ENCODE data around the gene GPR39.

GPR39 gene

DNA sequence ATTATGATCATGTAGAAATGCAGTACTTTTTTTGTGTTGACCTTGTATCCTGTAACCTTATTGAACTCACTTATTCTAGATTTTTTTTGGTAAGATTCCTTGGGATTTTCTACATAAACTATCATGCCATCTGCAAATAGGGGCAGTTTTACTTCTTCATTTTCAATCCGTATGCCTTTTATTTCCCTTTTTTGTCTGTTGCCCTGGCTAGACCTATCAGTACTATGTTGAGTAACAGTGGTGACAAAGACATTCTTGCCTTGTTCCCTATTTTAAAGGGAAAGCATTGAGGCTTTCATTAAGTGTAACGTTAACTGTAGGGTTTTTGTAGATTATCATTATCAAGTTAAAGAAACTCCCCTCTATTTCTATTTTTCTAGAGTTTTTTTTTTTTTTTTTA is 161.1 kb downstream of the GPR39 start:
- DNase-seq, result no peak

DNA sequence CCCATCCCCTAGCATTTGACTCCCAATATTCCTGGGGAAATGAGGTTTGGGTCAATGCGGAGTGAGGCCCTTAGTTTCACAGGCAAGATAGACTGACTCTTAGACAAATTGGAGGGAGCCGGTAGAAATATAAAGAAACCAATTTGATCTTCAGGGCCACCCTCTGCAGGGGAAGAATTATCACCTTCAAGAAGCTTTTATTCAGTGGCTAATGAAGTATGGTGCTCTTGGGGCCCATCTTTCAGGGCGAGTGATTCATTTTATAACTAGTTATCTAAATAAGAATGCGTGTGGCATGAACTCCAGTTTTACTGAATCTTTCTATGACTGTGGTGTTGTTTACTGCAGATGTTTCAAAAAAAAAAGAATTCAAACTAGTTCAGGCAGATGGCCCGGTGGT is 165.0 kb downstream of the GPR39 start:
- no peak for DNase-seq

DNA sequence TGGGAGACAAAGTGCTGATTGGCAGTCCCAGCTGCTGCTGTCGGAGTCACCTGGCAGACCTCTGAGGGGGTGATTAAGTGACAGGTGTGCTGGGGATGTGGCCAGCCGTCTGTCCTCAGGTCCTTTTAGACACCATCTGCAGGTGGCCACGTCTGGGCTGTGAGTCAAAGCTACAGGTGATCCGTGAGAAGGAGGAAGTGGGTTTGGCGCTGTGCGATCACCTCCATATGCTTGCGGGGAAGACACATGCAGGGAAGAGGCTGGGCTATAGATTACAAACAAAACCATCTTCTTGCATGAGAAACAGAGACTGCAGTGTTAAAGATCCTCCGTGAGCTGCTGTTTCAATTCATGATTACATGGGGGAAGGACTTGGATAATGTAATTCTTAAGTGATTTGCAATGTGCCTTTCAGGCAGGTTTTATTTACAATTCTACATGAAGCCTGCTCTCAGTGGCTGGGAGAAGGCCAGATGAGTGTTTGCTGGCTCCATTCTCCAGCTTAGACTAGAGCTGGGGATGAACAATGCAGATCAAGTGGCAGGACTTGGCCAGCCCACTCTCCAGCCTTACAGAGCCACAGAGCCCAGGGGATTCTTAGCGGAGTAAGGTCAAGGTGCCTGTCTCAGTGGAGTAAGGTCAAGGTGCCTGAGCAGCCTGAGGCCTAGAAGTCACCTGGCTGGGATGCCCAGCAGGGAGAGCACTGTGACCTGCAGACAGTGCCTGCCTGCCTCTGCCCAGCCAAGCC is 165.6 kb downstream of the GPR39 start:
- no peak for DNase-seq

DNA sequence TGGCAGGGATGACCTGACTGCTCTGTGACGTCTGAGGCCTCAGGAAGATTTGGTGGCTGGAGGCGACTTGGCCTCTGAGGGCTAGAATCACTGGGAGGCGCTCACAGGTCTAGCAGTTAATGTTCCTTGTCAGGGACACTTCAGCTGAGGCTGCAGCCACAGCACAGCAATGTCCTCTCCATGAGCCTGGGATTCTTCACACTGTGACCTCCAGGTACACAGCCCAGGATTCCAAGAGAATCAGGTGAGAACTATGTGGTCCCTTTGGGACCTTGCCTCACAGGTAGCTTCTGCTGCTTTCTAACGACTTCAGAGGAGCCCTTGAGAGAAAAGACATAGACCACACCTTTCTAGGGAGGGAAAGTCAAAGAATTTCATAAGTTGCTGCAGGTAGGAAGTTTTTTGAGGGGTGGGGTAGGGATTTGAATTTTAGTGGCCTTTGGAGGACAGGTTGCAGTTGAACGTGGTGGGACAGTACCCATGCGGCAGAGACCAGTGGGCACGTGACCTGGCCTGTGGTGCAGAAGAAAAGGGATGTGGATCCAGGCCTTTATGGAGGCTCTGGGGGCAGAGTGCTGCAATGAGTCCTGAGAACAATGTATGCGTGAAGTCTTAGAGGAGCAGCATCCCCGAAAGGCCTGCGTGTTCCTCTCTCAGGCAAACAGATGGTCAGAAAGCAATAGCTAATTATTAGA is 167.2 kb downstream of the GPR39 start:
- no peak for DNase-seq

DNA sequence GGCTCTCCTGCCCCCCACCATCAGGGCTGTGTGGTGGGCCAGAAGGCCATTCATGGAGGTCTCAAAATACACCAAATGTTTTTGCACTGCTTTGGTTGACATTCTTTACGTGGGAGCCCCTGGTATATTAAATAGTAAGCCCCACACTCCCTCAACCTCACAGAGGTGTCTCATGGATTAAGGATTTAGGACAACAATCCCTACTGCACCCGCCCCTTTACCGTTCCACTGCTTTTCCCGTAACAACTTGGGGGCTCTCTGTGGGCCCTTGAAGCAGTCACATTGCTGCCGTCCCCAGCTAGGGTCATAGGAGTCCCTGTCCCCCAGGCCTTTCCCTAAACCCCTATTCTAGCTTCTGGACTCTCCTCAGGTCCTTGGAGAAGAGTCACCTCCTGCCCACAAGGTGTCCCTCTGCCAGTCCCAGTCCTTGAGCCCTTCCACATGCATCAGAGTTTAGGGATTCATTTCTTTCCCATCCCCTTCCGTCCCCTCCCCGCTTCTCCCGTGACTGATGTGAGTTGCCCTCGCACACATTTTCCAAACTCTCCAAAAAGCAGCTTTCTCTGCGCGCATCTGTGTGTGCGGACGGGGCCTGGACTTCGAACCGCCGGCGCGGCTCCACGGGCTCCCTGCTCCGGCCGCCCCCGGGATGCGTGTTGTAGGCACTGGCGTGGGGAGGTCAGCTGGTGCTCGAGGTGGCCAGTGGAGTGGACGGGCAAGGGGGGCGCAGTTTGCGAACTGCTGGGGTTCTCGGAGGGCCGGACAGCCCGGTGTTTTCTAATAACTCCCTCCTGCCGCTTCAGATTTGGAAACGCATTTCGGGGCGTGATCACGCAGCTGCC is 168.6 kb downstream of the GPR39 start:
- DNase-seq, result no peak

DNA sequence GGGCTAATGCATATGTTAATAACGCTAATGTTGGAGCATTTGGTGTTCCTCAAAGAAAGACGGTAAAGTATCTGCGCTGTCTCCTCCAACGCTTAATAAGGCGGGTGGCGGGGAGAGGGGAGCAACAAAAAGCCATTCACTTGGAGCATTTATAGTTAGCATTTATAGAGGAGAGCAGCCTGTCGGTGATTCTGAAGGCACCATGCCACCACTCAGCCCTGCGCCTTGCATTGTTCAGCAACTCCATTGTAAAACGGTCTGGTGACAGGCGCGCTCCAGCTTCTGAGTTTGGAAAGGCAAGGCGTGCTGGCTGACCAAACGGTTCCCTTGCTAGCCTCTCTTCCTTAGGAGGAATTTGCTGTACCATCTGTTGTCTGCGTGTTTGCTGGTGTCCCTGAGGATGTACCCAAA is 169.5 kb downstream of the GPR39 start:
- no peak for DNase-seq

DNA sequence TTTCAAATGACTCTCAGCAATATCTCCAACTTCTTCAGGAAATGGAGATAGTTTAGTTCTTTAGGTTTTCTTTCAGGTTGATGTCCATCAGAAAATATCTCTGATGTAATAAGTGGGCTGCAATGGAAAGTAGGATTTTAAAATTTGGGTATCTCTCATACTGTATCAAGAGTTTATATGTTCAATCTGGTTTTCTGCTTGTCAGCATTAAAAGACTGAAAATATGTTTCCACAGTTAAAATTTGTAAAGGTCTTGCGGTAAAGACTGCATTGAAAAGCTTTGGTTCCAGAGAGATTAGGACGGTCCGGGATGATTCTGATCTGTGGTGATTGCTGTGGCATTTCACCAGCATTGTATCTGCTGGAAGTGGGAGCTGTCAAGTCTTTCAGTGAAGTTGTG is 170.2 kb downstream of the GPR39 start:
- DNase-seq, result no peak

DNA sequence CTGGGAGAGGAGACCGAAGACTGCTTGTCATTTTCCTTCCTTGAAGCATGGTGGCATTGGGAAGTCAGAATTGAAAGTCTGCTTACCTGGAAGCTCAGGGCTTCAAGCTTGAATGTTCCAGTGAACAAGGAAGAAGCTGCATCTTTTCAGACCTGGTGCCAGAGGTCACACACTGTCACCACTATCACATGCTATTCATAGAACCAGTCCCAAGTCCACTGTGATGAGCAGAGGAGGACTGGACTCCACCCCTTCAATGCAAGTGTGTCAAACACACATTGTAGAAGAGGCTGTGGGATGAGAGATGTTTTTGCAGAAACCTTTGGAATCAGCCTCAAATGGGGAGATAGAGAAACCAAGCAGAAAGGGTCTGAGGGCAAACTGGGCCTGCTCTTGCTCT is 172.0 kb downstream of the GPR39 start:
- no peak for DNase-seq

DNA sequence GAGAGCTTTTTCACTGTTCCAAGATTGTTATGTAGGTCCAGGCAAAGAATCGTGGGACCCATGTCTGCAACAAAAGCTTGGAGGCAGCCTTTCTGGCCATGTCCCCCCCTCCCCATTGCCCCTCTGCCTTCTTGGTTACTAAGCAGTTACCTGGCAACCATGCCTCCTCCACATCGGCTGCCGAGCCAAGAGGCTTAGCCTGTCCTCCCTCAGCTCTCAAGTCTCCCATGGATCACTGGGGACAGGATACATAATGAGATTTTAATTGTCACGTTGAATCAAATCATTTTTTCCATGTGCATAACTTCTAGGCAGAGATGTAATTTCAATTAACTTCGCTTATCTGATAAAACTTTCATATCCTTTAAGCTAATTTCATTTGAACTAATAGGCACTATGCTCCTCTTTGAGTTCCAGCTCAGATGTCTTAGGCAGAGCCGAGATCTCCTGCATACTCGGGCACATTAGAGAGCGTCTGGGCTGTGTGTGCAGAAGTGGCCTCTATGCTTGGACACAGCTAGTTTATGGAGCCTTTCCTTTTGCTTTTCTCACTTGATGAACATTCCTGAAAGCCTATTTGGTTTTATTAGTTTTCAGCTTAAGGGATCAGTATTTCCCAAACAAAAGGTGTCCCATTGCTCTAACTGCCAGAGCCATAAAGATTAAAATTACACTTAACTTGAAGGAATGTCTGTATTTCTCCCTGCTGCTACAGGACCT is 172.7 kb downstream of the GPR39 start:
- no peak for DNase-seq

DNA sequence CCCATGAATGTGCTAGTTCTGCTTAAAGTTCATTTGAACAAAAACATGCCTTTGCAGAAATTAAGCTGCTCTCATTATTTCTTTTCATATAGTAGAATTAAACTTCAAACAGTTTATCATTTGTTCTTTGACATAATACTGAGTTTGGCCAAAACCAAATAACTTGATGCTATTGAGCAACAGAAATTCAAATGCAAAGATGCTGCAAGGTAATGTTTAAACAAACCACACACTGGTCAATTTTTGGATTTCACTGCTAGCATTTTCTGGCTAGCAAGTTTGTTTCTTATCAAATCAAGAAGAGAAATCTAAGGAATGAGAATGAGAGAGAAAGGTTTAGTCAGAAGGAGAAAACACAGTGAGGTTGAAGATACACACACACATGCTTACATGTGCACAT is 173.4 kb downstream of the GPR39 start:
- DNase-seq, result no peak

DNA sequence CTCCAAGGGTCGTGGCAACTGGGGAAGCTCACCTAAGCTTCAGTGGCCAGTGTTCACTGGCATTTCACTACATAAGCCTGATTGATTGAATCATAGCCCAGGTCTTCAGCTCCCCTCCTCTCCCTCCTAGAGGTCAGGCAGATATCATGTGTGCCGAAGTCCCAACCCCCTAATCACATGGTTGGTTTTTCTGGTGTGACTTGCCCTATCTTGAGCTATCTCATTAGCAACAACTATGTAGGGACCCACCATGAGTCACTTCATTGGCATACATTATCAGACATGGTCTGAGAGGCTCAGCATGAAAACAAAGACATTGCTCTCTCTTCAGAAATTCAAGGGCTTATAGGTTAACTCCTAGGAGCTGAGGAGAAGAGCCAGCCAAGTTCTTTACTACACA is 176.6 kb downstream of the GPR39 start:
- DNase-seq, result no peak

DNA sequence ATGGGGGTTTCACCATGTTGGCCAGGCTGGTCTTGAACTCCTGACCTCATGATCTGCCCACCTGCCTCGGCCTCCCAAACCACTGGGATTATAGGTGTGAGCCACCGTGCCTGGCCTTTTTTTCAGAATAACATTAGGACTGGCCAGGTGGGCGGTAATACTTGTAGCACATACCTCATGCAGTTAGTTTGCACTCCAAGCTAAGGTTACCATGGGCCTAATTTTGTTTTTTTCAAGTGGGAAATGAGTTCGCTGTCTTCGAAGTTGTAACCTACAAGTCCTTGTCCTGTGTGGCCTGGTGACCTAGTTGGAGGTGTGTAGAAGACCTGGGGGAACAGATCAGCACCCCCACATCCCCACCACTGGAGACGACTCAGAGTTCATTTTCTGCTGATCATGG is 178.6 kb downstream of the GPR39 start:
- DNase-seq, result no peak

DNA sequence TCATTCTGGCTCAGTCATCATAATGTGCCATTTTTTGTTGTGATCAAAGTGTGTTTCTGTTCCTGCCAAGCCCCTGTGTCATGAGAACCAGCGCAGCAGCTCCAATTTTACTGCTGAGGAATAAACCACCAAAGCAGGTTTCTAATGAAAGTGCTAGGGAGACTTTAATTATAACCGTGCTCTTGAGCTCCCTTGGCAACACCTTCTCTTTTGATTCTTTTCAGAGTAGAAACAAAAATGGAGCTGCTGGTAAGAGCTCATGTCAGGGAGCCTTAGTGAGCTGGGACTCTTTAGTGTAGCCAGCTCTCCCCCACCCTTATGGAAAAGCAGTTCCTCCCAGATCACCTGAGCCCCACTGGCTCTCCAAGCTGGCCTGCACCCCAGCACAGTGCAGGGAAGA is 179.1 kb downstream of the GPR39 start:
- no peak for DNase-seq

DNA sequence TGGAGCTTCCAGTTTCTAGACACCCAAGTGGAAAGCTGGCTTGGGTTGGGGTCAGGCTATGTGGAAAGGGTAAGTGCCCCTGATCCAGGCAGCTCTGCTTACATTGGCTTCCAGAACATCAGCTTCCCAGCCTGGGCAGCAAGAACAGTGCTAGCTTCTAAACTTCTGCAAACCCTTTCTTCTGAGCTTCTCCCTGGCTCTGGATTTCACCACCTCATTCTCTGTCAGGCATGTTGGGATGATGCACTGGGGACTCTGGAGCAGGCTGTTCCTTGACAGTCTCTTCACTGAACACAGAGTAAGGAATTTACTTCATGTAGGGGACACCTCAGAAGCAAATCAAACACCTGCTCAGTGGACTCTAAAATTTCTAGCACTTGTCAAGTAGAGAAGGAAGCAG is 180.6 kb downstream of the GPR39 start:
- no peak for DNase-seq

DNA sequence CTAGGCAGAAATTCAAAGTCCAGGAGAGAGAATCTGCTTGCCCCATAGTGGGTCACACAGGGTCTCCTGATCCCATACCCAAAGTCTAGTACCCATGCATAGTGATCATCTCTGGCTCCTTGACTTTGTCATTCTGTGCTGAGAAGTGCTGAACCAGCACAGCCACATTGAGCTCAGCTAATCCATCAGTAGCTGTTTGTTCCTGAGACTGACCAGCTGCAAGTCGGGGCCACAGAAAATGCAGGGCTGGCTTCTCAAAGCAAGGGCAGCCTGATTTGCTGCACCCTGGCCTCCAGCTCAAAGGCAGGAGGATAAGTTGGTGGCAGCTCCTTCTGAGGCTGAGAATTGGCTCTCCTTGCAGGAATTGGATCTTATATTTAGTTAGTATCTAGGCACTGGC is 181.2 kb downstream of the GPR39 start:
- no peak for DNase-seq

DNA sequence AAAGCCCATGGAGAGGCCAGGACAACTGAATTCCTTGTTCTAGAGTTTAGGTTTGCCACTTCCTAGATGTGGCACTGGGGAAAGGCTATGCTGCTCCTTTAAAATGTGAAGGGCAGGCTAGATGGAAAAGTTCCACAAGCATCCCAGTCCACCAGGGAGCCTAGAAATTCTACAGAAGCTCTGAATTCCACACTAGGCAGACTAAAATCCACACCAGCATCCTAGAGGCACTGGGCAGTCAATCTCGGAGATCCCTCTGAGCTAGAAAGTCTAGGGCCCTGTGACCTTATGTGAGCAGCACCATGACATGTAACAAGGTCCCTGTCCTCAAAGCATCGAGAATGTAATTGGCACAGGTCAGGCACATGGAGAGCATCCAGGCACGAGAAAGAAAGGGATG is 181.9 kb downstream of the GPR39 start:
- no peak for DNase-seq

DNA sequence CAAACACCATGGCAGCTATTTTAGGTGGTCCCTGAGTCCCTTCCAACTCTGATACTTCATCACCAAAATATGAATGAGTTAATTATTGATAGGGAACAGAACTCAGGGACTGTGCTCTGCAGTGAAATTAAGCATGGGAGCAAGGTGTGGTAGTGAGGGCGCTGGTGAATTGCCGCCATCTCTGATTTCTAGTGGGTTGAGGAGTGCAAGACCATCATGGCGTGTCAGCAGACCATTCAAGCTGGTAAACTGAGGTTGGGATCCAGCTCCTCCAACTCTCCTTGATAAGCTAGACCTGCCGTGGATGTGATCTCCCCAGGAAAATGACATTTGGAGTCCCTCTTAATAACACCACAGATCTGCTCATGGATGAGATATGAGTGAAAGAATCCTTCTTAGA is 183.0 kb downstream of the GPR39 start:
- no peak for DNase-seq

DNA sequence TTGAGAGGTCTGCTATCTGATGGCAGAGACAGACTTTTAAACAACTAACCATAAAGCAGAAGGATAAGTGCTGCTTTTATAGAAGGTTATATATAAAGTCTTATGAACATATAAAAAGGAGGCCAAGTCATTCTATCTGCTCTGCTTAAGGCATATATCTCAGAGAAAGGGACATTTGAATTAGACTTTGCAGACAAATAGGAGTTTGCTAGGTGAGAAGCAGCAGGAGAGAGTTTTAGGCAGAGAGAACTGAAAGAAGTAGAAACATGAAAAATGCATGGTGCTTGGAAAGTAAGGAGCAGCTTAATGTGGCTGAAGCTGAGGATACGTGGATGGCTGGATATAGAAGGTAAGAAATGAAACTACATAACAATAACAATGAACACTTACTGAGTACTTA is 188.0 kb downstream of the GPR39 start:
- DNase-seq, result no peak

DNA sequence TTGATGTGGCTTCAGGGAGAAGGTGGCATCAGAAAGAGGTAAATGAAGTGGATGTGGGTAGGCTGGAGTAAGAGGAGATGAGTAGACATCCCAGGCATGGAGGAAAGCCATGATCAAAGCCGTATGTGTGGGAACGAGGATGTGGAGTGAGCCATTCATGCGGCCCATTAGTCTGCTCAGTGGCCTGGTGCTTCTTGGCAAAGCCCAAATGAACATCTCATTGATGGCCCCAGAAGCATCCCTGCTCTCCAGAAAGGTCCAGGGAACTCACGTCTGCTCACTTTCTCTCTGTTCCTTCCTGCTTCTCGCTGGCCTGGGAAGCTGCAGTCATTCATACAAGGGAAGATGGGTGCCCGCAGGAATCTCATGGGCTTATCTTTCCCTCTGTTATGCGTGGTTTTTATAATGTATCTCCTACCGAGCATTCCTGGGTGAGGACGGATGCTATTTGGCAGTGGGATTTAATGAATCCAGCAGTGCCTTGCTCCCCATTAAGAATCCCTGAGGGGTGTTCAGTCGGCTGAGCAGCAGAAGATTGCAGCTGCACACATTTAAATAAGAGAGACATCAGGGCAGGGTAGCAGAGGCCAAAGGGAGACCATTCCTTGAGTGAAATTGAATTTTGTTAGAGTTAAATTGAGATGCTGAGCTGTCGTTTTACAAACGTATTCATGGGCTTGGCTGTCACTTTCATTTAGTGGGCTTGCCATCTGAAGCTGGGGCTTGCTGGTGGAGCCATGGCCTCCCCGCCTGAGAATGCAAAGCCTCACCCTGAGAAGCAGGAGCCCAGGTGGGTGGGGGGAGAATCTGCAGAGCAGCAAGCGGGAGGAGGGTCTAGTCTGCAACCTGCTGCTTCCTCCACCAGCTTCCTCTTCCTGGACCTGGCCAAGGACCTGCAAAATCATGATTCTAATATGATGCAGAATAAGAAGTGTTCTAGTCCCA is 188.9 kb downstream of the GPR39 start:
- DNase-seq, result no peak

DNA sequence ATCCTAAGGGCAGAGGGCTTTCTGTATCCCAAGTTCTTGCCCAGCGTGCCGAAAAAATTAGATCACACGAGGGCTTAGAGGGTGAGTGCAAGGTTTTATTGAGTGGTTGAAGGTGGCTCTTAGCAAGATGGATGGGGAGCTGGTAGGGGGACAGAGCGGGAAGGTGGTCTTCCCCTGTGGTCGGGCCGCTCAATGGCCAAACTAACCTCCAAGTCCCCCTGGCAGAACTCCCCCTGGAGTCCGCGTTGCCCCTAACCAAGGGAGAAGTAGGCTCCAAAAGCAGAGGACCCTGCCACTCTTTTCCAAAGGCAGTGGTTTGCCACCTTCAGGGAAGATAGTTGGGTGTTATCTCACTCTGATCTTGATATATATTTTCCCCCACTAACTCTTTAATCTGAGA is 190.0 kb downstream of the GPR39 start:
- no peak for DNase-seq

DNA sequence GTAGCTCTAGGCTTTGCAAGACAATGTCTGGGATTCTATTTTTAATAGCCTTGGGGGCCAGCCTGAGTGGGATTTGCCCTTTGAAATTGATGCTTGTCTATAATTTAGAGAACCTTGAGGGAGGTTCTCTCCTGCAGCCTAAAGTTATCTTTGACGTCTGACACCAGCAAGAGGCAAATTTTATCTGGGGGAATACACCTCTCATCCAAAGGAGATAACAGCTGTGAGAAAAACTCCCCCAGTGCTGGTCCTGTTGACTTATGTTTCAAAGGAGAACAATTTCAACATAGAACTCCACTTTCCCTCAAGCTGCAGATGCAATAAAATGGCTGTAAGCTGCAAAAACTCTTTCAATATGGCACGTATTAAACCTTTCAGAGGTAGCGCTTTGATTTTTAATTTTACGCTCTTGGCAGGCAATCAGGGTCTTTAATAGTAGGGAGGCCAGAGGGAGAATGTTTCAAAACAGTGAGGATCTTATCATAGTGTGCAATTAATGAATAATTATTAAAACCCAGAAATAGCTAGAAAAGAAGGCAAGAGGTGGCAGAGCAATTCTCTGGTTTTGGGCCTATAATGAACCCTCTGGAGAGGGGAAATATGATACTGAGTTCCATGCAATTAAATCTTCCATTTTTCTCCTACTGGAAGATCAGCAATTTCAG is 191.0 kb downstream of the GPR39 start:
- DNase-seq, result no peak

DNA sequence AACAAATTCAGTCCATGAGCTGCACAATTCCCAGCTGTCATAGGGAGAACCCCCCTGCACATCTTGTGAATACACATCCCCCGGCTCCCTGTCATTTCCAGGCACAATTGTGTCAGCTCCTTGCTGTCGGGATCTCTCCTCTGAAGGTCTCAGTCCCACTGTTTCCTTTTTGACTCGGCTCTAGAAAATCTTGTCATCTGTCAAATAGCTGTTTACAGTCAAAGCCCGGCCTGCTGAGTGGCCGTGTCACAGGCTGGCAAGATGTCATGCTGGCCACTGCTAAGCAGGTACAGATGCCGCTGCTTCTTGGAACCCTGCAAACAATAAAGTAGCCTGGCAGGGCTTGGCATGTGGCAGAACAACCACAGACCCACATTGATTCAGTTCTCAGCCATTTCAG is 191.7 kb downstream of the GPR39 start:
- DNase-seq, result no peak

Measured in COR-L47 (cell line).